Measurements from ENCODE around the gene DPP7. TPM values are rescaled to one million over a fixed set of nuclear protein-coding genes. Genes with fewer than 3 reads are reported as not detected.

The DPP7 gene
- total and polyA plus RNA-seq, 2 donors (not counting 1 experiment from before 2014, with no cell fraction given), result 324 to 506 TPM

DNA sequence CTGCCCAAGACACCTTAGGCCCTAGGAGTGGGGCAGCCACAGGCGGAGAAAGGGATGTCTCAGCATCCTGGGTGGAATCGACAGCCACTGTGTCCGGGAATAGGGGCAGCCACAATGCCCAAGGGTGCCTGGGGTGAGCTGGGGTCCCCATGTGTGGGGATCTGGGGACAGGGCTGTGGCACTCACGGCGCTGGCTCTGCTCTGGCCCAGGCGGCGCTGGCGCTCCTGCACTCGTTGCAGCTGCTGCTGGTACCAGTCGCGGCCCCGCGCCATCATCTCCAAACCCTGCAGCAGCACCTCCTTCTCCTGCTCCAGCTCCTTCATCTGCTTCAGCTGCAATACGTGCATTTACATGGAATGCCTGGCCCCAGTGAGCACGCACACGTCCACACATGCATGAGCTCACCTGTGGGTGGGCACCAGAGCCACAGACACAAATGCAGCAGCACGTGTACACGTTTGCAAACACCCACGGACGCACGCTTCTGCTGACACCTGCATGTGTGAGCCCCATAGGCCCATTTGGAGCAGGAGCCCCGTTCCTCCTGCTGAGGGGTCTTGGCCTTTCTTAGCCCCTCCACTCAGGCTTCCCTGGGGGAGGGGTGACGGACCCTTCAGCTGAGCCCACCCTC, 49.1 kb downstream of the DPP7 start:
- ATAC-seq (ENCODE audit: low read depth) (no peak), DNase-seq (no peak)
- Histone ChIP-seq H3K27ac (ENCODE audit: low read length in 2 of 2) (no peak overlapping the region), H3K9ac (ENCODE audit: low read length) (no peak overlapping the region), H3K27me3 (replicated peaks in 1 of 4; ENCODE audit: control extremely low read depth in 1 of 4, control insufficient read depth in 3 of 4, insufficient read depth in 4 of 4, low read length in 3 of 4) (peaks cover 0 to 15% (median 1%) of the 10 kb centered on the region in 4 experiments), H3K79me2 (ENCODE audit: control insufficient read depth, insufficient read depth, low read length) (no peaks in the 10 kb centered on the region), H2AFZ (ENCODE audit: insufficient read depth, low read depth, low read length, poor library complexity, severe bottlenecking) (no peak overlapping the region), H3K4me1 (ENCODE audit: control insufficient read depth in 2 of 2, insufficient read depth in 2 of 2, low read length in 2 of 2) (peaks cover 10 to 24% of the 10 kb centered on the region in 2 donors), H3K36me3 (replicated peaks in 1 of 2; ENCODE audit: control extremely low read depth in 1 of 2, control insufficient read depth in 1 of 2, extremely low read depth in 1 of 2, insufficient read depth in 2 of 2, low read length in 1 of 2) (no peaks in the 10 kb centered on the region), H3K9me3 (ENCODE audit: control extremely low read depth in 1 of 3, control insufficient read depth in 2 of 3, insufficient read depth in 1 of 3, low read length in 2 of 3) (peaks cover 0 to 7% (median 0%) of the 10 kb centered on the region in 3 donors), H4K20me1 (ENCODE audit: control insufficient read depth, insufficient read depth, low read length, poor library complexity, severe bottlenecking) (peaks cover 8% of the 10 kb centered on the region), H3K4me2 (replicated peaks; ENCODE audit: low read depth, low read length, poor library complexity, severe bottlenecking) (no peak overlapping the region), H3K4me3 (ENCODE audit: control extremely low read depth in 1 of 5, extremely low read depth in 1 of 5, insufficient read depth in 1 of 5, low read depth in 2 of 5, low read length in 4 of 5) (no peak overlapping the region)
- peaks cover 6% of the 10 kb centered on the region for H3K27me3 Mint-ChIP-seq
- ChIA-PET POLR2A (no interaction called here), CTCF (interaction anchor here (0.8 to 6.2 kb wide), 8 partner anchors 9 to 171 kb away, joined by 3 to 61 read pairs (median 6); partner anchors contain the start of gene NPDC1)
- peaks cover 9% of the 10 kb centered on the region for H3K4me1 Mint-ChIP-seq
- no peak overlapping the region for H3K27ac Mint-ChIP-seq
- H3K4me3 Mint-ChIP-seq, result no peak overlapping the region
- intact Hi-C loops (cut with micrococcal nuclease), result no loop called here
- WGBS (ENCODE audit: insufficient coverage), result 94% methylated on average over 23 of the region's 23 CpGs
- TF ChIP-seq EZH2 (IDR thresholded peaks at IDR 0.05; ENCODE audit: borderline replicate concordance, insufficient read depth, low read depth, low read length, poor library complexity, severe bottlenecking), result no peak
- TF ChIP-seq, protein P1, sequence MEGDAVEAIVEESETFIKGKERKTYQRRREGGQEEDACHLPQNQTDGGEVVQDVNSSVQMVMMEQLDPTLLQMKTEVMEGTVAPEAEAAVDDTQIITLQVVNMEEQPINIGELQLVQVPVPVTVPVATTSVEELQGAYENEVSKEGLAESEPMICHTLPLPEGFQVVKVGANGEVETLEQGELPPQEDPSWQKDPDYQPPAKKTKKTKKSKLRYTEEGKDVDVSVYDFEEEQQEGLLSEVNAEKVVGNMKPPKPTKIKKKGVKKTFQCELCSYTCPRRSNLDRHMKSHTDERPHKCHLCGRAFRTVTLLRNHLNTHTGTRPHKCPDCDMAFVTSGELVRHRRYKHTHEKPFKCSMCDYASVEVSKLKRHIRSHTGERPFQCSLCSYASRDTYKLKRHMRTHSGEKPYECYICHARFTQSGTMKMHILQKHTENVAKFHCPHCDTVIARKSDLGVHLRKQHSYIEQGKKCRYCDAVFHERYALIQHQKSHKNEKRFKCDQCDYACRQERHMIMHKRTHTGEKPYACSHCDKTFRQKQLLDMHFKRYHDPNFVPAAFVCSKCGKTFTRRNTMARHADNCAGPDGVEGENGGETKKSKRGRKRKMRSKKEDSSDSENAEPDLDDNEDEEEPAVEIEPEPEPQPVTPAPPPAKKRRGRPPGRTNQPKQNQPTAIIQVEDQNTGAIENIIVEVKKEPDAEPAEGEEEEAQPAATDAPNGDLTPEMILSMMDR (IDR thresholded peaks at IDR 0.05), result no peak
- no peaks in the 10 kb centered on the region for H3K9me3 Mint-ChIP-seq (ENCODE audit: insufficient read depth)

DNA sequence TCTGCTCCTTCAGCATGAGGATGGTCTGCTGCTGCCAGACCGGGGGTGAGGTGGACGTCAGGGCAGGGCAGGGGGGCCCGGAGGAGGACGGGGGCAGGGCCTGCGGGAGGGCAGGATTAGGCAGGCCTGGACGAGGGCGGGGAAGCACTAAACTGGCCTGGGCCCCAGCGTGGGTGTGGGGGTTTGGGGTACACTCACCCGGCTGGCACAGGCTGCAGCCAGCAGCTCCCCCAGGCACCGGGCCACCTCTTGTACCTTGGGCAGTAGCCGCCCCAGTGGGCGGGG, 49.7 kb downstream of the DPP7 start:
- peaks cover 8% of the 10 kb centered on the region for H3K4me1 Mint-ChIP-seq
- no peaks in the 10 kb centered on the region for H3K9me3 Mint-ChIP-seq (ENCODE audit: insufficient read depth)
- Histone ChIP-seq H3K9me3 (ENCODE audit: control extremely low read depth in 1 of 3, control insufficient read depth in 2 of 3, insufficient read depth in 1 of 3, low read length in 2 of 3) (peaks cover 0 to 7% (median 0%) of the 10 kb centered on the region in 3 donors), H3K27ac (ENCODE audit: low read length in 2 of 2) (no peak overlapping the region), H3K27me3 (replicated peaks in 1 of 4; ENCODE audit: control extremely low read depth in 1 of 4, control insufficient read depth in 3 of 4, insufficient read depth in 4 of 4, low read length in 3 of 4) (peaks cover 0 to 15% (median 1%) of the 10 kb centered on the region in 4 experiments), H3K4me2 (replicated peaks; ENCODE audit: low read depth, low read length, poor library complexity, severe bottlenecking) (no peak overlapping the region), H2AFZ (ENCODE audit: insufficient read depth, low read depth, low read length, poor library complexity, severe bottlenecking) (no peak overlapping the region), H3K4me3 (ENCODE audit: control extremely low read depth in 1 of 5, extremely low read depth in 1 of 5, insufficient read depth in 1 of 5, low read depth in 2 of 5, low read length in 4 of 5) (no peak overlapping the region), H3K36me3 (replicated peaks in 1 of 2; ENCODE audit: control extremely low read depth in 1 of 2, control insufficient read depth in 1 of 2, extremely low read depth in 1 of 2, insufficient read depth in 2 of 2, low read length in 1 of 2) (no peaks in the 10 kb centered on the region), H3K4me1 (ENCODE audit: control insufficient read depth in 2 of 2, insufficient read depth in 2 of 2, low read length in 2 of 2) (peaks cover 10 to 24% of the 10 kb centered on the region in 2 donors), H3K79me2 (ENCODE audit: control insufficient read depth, insufficient read depth, low read length) (no peaks in the 10 kb centered on the region), H3K9ac (ENCODE audit: low read length) (no peak overlapping the region), H4K20me1 (ENCODE audit: control insufficient read depth, insufficient read depth, low read length, poor library complexity, severe bottlenecking) (peaks cover 8% of the 10 kb centered on the region)
- 97% methylated on average over 12 of the region's 12 CpGs for WGBS (ENCODE audit: insufficient coverage)
- intact Hi-C loops (cut with micrococcal nuclease), result no loop called here
- H3K4me3 Mint-ChIP-seq, result no peak overlapping the region
- ATAC-seq (ENCODE audit: low read depth) (no peak), DNase-seq (no peak)
- H3K27me3 Mint-ChIP-seq, result peaks cover 6% of the 10 kb centered on the region
- ChIA-PET POLR2A (no interaction called here), CTCF (interaction anchor here (1.0 to 6.2 kb wide), 11 partner anchors 18 to 287 kb away, joined by 3 to 61 read pairs (median 7); partner anchors contain the start of genes NPDC1, RNF224 and TUBB4B)
- no peak overlapping the region for H3K27ac Mint-ChIP-seq
- no peak for TF ChIP-seq EZH2 (IDR thresholded peaks at IDR 0.05; ENCODE audit: borderline replicate concordance, insufficient read depth, low read depth, low read length, poor library complexity, severe bottlenecking)
- TF ChIP-seq, protein P1 (IDR thresholded peaks at IDR 0.05), result no peak
